ENCODE results near the gene LMO3.

DNA sequence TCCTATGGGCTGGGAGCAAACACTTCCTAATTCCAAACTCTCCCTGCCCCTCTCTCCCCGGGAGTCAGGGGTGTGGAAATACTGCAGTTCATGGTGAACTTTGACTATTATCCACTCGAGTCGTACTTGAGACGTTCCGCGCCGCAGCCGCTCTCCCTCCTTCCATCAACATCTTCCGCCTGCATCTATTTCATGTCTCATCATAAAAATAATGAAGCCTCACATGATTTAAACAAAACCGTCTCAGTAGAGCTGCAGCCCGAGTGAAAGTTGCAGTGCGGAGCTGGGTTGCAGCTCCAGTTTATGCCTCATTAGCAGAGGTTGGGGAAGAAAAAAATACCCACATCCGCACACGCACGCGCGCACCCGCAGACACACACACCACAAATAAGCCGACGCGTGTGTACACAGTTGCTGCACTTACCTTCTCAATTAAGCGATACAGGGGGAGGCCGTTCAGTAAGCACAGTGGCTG, 283 bp downstream of the LMO3 start:
- TF ChIP-seq, protein P1, sequence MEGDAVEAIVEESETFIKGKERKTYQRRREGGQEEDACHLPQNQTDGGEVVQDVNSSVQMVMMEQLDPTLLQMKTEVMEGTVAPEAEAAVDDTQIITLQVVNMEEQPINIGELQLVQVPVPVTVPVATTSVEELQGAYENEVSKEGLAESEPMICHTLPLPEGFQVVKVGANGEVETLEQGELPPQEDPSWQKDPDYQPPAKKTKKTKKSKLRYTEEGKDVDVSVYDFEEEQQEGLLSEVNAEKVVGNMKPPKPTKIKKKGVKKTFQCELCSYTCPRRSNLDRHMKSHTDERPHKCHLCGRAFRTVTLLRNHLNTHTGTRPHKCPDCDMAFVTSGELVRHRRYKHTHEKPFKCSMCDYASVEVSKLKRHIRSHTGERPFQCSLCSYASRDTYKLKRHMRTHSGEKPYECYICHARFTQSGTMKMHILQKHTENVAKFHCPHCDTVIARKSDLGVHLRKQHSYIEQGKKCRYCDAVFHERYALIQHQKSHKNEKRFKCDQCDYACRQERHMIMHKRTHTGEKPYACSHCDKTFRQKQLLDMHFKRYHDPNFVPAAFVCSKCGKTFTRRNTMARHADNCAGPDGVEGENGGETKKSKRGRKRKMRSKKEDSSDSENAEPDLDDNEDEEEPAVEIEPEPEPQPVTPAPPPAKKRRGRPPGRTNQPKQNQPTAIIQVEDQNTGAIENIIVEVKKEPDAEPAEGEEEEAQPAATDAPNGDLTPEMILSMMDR (IDR thresholded peaks at IDR 0.05; ENCODE audit: low read depth, low read length, missing input control) = no peak
- no peak for TF ChIP-seq HNF4A (conservative IDR thresholded peaks at IDR 0.05)

Data from liver (tissue), 3 donors.